ENCODE measurements around the gene MACROD2. TPM values are rescaled to one million over a fixed set of nuclear protein-coding genes. Genes with fewer than 3 reads are reported as not detected.
A peak's percentile ranks its signal among the peaks of the same experiment; 100 is the strongest.

MACROD2 gene
- total RNA-seq, 1 experiment from 2014 or later = not detected

GRCh38 chr20:14727485-14728150 is 732.3 kb downstream of the MACROD2 start:
- in situ Hi-C loops (cut with HindIII; ENCODE audit: low sequenced_read_pairs) = no loop called here

GRCh38 chr20:14729390-14729789 is 734.1 kb downstream of the MACROD2 start:
- DNase-seq (ENCODE audit: low spot score) = no peak
- in situ Hi-C loops (cut with HindIII; ENCODE audit: low sequenced_read_pairs) = no loop called here

More at GRCh38 chr20:14727485-14728150, 732.3 kb downstream of the MACROD2 start:
- no peak for DNase-seq (ENCODE audit: low spot score)

- no peak for DNase-seq (ENCODE audit: low spot score)
- in situ Hi-C loops (cut with HindIII; ENCODE audit: low sequenced_read_pairs) = no loop called here
Measured at GRCh38 chr20:14732343-14732742, 737.0 kb downstream of the MACROD2 start.

- in situ Hi-C loops (cut with HindIII; ENCODE audit: low sequenced_read_pairs) = no loop called here
- DNase-seq (ENCODE audit: low spot score) = no peak
Measured at GRCh38 chr20:14732996-14733395, 737.7 kb downstream of the MACROD2 start.

DNA sequence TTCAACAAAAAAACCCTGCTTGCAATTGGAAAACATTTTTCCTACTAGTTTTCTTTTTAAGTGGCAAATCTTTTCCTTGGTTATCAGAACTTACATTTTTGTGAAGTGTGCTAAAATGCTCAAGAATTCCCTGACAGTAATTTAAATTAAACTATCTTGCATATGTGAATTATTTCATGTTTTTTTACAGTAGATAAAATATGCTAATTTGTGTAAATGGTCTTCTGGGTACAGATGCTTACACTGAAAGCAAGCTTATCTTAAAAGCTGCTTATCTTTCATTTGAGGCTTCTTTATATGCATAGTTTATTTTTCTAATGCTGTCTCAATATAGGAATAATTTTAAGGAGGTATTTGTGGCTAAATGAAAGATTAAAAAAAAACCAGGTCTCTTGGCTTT is 745.1 kb downstream of the MACROD2 start:
- in situ Hi-C loops (cut with HindIII; ENCODE audit: low sequenced_read_pairs) = no loop called here
- DNase-seq (ENCODE audit: low spot score) = no peak

- no peak for DNase-seq (ENCODE audit: low spot score)
- in situ Hi-C loops (cut with HindIII; ENCODE audit: low sequenced_read_pairs) = no loop called here
Measured at GRCh38 chr20:14741616-14742015, 746.3 kb downstream of the MACROD2 start.

DNA sequence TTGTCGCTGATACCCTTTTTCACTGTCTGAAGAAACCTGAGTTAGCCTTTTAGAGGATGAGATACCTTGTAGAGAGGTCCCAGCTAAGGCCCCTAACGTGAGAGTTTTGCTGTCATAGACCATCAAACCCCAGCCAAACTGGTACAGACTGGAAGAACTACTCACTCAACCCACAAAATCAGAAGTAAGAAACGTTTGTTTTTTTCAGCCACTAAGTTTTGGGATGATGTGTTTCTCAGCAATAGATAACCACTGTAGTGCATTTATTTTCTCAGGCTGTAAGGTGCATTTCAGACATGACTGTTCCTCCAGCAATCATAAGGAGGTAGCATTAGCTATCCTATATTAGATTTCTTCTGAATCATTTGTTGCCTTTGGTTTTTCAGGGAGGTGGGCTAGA is 749.4 kb downstream of the MACROD2 start:
- in situ Hi-C loops (cut with HindIII; ENCODE audit: low sequenced_read_pairs) = no loop called here
- no peak for DNase-seq (ENCODE audit: low spot score)

DNA sequence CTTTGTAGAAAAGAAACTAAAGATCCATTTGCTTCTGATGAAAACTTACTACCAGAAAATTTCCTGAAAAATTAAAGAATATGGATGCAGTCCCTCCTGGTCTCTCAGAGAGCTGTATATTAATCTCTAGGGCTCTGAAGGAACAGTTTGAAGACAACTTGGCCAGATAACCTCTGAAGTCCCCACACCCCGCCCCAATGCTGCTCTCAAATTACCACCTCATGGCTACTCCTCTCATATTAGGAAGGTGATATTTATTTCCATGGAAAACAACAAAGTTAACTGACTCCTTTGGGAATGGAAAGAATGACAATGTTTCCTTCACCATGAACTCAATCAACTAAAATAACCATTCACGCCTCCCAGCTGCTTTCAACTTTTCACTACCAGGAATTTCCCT is 750.5 kb downstream of the MACROD2 start:
- in situ Hi-C loops (cut with HindIII; ENCODE audit: low sequenced_read_pairs) = no loop called here
- no peak for DNase-seq (ENCODE audit: low spot score)

- no peak for DNase-seq (ENCODE audit: low spot score)
- in situ Hi-C loops (cut with HindIII; ENCODE audit: low sequenced_read_pairs) = no loop called here
Measured at GRCh38 chr20:14751191-14751590, 755.9 kb downstream of the MACROD2 start.

- DNase-seq (ENCODE audit: low spot score) = no peak
- in situ Hi-C loops (cut with HindIII; ENCODE audit: low sequenced_read_pairs) = no loop called here
Measured at GRCh38 chr20:14757728-14758127, 762.4 kb downstream of the MACROD2 start.

DNA sequence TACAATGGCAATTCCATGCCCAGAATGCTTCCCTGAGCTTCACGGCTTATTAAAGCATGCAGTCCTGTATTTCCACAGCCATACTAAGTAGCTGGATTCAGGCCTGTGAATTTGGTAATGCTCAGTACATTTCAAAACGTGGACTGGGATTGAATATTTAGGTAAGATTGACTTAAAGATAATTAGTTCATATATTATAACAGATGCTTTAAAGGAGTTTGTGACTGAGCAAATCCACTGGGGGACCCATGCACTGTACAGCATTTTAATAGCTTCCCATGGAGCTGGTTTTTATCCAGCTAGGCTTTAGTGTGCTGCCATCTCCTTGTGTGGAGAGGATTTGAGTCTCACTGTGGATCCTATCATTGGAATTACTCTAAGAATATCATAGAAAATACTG is 763.0 kb downstream of the MACROD2 start:
- DNase-seq (ENCODE audit: low spot score) = peak; percentile 13
- in situ Hi-C loops (cut with HindIII; ENCODE audit: low sequenced_read_pairs) = no loop called here

GRCh38 chr20:14759979-14760378 is 764.7 kb downstream of the MACROD2 start:
- in situ Hi-C loops (cut with HindIII; ENCODE audit: low sequenced_read_pairs) = no loop called here
- DNase-seq (ENCODE audit: low spot score) = no peak

- in situ Hi-C loops (cut with HindIII; ENCODE audit: low sequenced_read_pairs) = no loop called here
- DNase-seq (ENCODE audit: low spot score) = no peak
Measured at GRCh38 chr20:14761903-14762302, 766.6 kb downstream of the MACROD2 start.

GRCh38 chr20:14764511-14765369 is 769.4 kb downstream of the MACROD2 start:
- DNase-seq (ENCODE audit: low spot score) = no peak
- in situ Hi-C loops (cut with HindIII; ENCODE audit: low sequenced_read_pairs) = no loop called here

DNA sequence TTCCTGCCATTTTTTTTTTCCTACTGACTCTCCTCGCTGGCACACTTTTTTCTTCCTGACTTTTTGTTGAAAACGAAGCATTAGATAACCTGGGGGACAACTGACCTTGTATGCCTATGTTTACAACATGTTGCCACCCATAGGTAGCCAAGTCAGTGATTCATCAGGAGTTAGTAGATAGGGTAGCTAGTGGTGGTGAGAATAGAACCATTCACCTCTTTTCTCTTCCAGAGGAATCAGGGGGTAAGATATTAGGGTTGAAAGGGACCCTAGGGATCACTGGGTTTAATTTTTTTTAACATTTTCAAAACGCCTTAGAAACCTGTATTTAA is 770.0 kb downstream of the MACROD2 start:
- DNase-seq (ENCODE audit: low spot score) = no peak
- in situ Hi-C loops (cut with HindIII; ENCODE audit: low sequenced_read_pairs) = no loop called here

DNA sequence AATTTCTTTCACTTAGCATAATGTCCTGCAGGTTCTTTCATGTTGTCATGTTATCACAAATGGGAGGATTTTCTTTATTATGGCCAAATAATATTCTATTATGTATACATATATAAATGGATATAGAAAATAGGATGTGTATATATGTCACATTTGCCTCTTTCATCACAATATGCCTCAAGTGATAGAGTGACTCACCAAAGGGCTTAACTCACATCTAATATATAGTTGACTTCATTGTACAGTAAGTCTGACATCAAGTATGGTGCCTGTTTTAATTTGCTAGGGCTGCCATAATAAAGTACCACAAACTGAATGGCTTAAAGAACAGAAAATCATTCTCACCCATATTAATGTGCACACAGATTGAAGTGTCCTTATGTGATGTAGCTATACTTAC is 778.2 kb downstream of the MACROD2 start:
- no peak for DNase-seq (ENCODE audit: low spot score)
- in situ Hi-C loops (cut with HindIII; ENCODE audit: low sequenced_read_pairs) = no loop called here

DNA sequence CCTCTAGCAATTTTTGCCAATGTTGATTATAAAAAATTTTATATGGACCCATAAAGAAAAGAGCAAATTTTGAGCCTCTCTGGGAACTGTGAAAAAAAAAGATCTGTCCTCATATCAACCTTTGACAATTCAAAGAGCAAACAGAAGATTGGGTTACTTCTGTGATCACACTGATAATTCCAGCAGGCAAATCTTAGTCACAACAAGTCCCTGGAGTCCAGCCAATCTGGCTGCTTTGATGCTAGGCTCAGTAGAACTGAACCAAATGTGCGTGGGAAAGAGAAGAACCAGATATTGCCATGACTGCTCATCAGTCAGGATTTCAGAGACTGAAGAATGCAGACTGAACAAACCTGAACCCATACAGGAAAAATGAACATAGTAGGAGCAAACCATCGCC is 780.5 kb downstream of the MACROD2 start:
- in situ Hi-C loops (cut with HindIII; ENCODE audit: low sequenced_read_pairs) = no loop called here
- peak; percentile 71 for DNase-seq (ENCODE audit: low spot score)

GRCh38 chr20:14777591-14777990 is 782.3 kb downstream of the MACROD2 start:
- DNase-seq (ENCODE audit: low spot score) = no peak
- in situ Hi-C loops (cut with HindIII; ENCODE audit: low sequenced_read_pairs) = no loop called here

- DNase-seq (ENCODE audit: low spot score) = no peak
- in situ Hi-C loops (cut with HindIII; ENCODE audit: low sequenced_read_pairs) = no loop called here
Measured at GRCh38 chr20:14778096-14778495, 782.8 kb downstream of the MACROD2 start.

GRCh38 chr20:14778875-14779274 is 783.6 kb downstream of the MACROD2 start:
- in situ Hi-C loops (cut with HindIII; ENCODE audit: low sequenced_read_pairs) = no loop called here
- no peak for DNase-seq (ENCODE audit: low spot score)

DNA sequence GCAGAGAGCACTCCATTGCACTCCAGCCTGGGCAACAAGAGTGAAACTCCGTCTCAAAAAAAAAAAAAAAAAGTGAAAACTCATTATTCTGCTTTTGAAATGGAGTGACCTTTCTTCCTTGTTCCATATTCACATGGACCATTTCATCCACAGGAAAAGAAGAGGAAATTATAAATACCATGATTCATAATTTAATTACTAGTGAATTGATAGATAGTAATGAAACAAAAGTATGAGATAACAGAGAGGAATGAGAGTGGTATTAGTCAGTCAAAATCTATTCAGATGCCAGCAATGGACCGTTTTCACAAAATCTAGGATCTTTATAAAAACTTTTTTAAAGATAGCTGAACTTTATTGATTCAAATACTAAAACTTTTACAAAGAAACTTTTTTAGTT is 785.2 kb downstream of the MACROD2 start:
- in situ Hi-C loops (cut with HindIII; ENCODE audit: low sequenced_read_pairs) = no loop called here
- no peak for DNase-seq (ENCODE audit: low spot score)

Measured in G401 (cell line).